GM12878 (cell line): ENCODE data around the gene ZNF407. TPM values are rescaled to one million over a fixed set of nuclear protein-coding genes. Genes with fewer than 3 reads are reported as not detected.

ENCODE experiments used
- ATAC-seq: fragments of 200-7000 bp; cut with Tn5 transposase; 3 replicates; pipeline ENCODE4 v1.9.1; 2020; ENCODE audit warnings: mild to moderate bottlenecking, moderate library complexity
- BruUV-seq: library from RNA; stranded (reverse); fragments of 400-500 nt; replicated peaks from 2 replicates; lab custom pipeline; 2021; lab: Mats Ljungman, UMichigan
- CTCF ChIA-PET: fragments of 300-600 bp; sonication (Branson Sonifier 250); formaldehyde crosslinking; extraction: SDS; loops from one replicate; lab custom pipeline; 2021; ENCODE audit warnings: inconsistent platforms; lab: Yijun Ruan, JAX
- POLR2A ChIA-PET: fragments of 350-600 bp; formaldehyde crosslinking; extraction: SDS; loops from one replicate; lab custom pipeline; 2021; ENCODE audit warnings: inconsistent platforms; lab: Charles Lee
- RAD21 ChIA-PET: fragments of 300-600 bp; sonication (Branson Sonifier 250); formaldehyde crosslinking; loops from one replicate; lab custom pipeline; 2023; ENCODE audit warnings: antibody characterized with exemption; ENCODE audit not compliant: unreplicated experiment; lab: Charles Lee
- SMC1A ChIA-PET: fragments of 300-600 bp; sonication (Branson Sonifier 250); formaldehyde crosslinking; loops from one replicate; lab custom pipeline; 2023; ENCODE audit not compliant: unreplicated experiment, uncharacterized antibody; lab: Charles Lee
- DNase-seq: peaks from one replicate; pipeline ENCODE4 v3.0.0-alpha.2; 2011; ENCODE audit warnings: low read depth, low spot score
- FAIRE-seq: peaks from 3 replicates; lab custom pipeline; 2011; peaks lifted over from hg19 to GRCh38; lab: Jason Lieb, UNC
- H2AFZ ChIP-seq: 2 replicates; pipeline ENCODE4 v1.6.0; 2011; ENCODE audit warnings: low read depth, low read length, control low read depth; ENCODE audit not compliant: control insufficient read depth
- H3K27ac ChIP-seq: 2 replicates; pipeline ENCODE4 v1.5.1; 2011; ENCODE audit warnings: control low read depth; ENCODE audit not compliant: control insufficient read depth, insufficient read depth
- H3K27me3 ChIP-seq, 2 experiments: replicated peaks in 1 of 2; 2 replicates each; pipeline versions ENCODE4 v1.6.0 to v1.6.1; 2011; ENCODE audit warnings: low read length in 1 of 2; ENCODE audit not compliant: control insufficient read depth in 2 of 2, insufficient read depth in 2 of 2
- H3K36me3 ChIP-seq, 2 experiments: 2 replicates each; pipeline ENCODE4 v1.5.1; 2011; ENCODE audit warnings: low read length in 1 of 2; ENCODE audit not compliant: control insufficient read depth in 2 of 2, insufficient read depth in 2 of 2
- H3K4me1 ChIP-seq: 2 replicates; pipeline ENCODE4 v1.6.1; 2011; ENCODE audit warnings: mild to moderate bottlenecking, low read length, moderate library complexity, mixed read lengths; ENCODE audit not compliant: control insufficient read depth, insufficient read depth
- H3K4me2 ChIP-seq: 2 replicates; pipeline ENCODE4 v1.6.0; 2011; ENCODE audit warnings: control low read depth; ENCODE audit not compliant: control insufficient read depth, insufficient read depth
- H3K4me3 ChIP-seq: fragments of 200-600 bp; sonication (generic); 2 replicates; pipeline ENCODE4 v1.5.1; 2016
- H3K79me2 ChIP-seq: 2 replicates; pipeline ENCODE4 v1.6.0; 2011; ENCODE audit warnings: low read length; ENCODE audit not compliant: control insufficient read depth, insufficient read depth
- H3K9ac ChIP-seq: 2 replicates; pipeline ENCODE4 v1.8.0; 2011; ENCODE audit warnings: low read length, control low read depth, mixed read lengths; ENCODE audit not compliant: control insufficient read depth, insufficient read depth
- H3K9me3 ChIP-seq: replicated peaks from 3 replicates; pipeline ENCODE4 v1.5.1; 2011; ENCODE audit warnings: mild to moderate bottlenecking, low read length; ENCODE audit not compliant: control insufficient read depth, insufficient read depth
- H4K20me1 ChIP-seq: 2 replicates; pipeline ENCODE4 v1.6.0; 2011; ENCODE audit not compliant: control insufficient read depth, insufficient read depth
- ATF2 ChIP-seq: IDR thresholded peaks from 2 replicates; pipeline ENCODE4 v1.6.1; 2012; ENCODE audit warnings: low read length, inconsistent platforms
- ATF3 ChIP-seq: IDR thresholded peaks from 2 replicates; pipeline ENCODE4 v1.6.1; 2011; ENCODE audit warnings: low read depth, mild to moderate bottlenecking, low read length, moderate library complexity, borderline replicate concordance; ENCODE audit errors: extremely low read depth
- CBX3 ChIP-seq: fragments of 200-600 bp; sonication (generic); IDR thresholded peaks from 2 replicates; pipeline ENCODE4 v1.6.1; 2016; ENCODE audit warnings: low read depth, borderline replicate concordance
- EGR1 ChIP-seq, 2 experiments: IDR thresholded peaks; 1 replicate in 1 of 2; 2 replicates in 1 of 2; pipeline ENCODE4 v1.6.1; 2011 to 2012; ENCODE audit warnings: low read depth in 2 of 2, low read length in 2 of 2, borderline replicate concordance in 1 of 2, mild to moderate bottlenecking in 1 of 2, moderate library complexity in 1 of 2
- ESRRA ChIP-seq: IDR thresholded peaks from 2 replicates; pipeline ENCODE4 v1.6.1; 2012; ENCODE audit warnings: mild to moderate bottlenecking, low read length, improper control_type of control experiment
- LARP7 ChIP-seq: fragments of 450-650 bp; IDR thresholded peaks from 2 replicates; pipeline ENCODE4 v1.6.1; 2017; ENCODE audit warnings: mild to moderate bottlenecking
- MAX ChIP-seq: IDR thresholded peaks from 2 replicates; pipeline ENCODE4 v1.6.1; 2012; ENCODE audit warnings: low read depth, low read length, improper control_type of control experiment
- MYB ChIP-seq: fragments of 150-350 bp; IDR thresholded peaks from 2 replicates; pipeline ENCODE4 v1.6.1; 2014; ENCODE audit warnings: mild to moderate bottlenecking, low read depth, low read length, borderline replicate concordance
- NR2F1 ChIP-seq: fragments of 450-650 bp; conservative IDR thresholded peaks from 2 replicates; pipeline ENCODE4 v1.6.1; 2017; ENCODE audit warnings: mild to moderate bottlenecking
- POU2F2 ChIP-seq: IDR thresholded peaks from 3 replicates; pipeline ENCODE4 v1.6.1; 2011; ENCODE audit warnings: low read depth, mild to moderate bottlenecking, low read length, borderline replicate concordance
- RFX5 ChIP-seq: IDR thresholded peaks from 2 replicates; pipeline ENCODE4 v1.6.1; 2011; ENCODE audit warnings: low read depth, low read length, improper control_type of control experiment
- TCF12 ChIP-seq: IDR thresholded peaks from 2 replicates; pipeline ENCODE4 v1.6.1; 2011; ENCODE audit warnings: low read depth, mild to moderate bottlenecking, low read length
- ZBTB33 ChIP-seq: fragments of 450-650 bp; IDR thresholded peaks from 2 replicates; pipeline ENCODE4 v1.6.1; 2017; ENCODE audit warnings: mild to moderate bottlenecking
- WGBS: methylation state at CpG from one replicate; pipeline ENCODE4 v1.1.6; 2016; ENCODE audit warnings: low lambda C conversion rate; ENCODE audit not compliant: insufficient replicate concordance, insufficient coverage; ENCODE audit errors: missing lambda C conversion rate; 5-methylcytosine and 5-hydroxymethylcytosine counted together
- in situ Hi-C: fragments of 300-500 bp; cut with MboI; formaldehyde crosslinking; loops from 9 replicates; pipeline ENCODE4 v1.14.3; 2018; ENCODE audit warnings: mixed read lengths
- intact Hi-C: fragments of 100-400 bp; cut with micrococcal nuclease; formaldehyde crosslinking; loops from one replicate; pipeline ENCODE4 v1.14.2; 2022; ENCODE audit not compliant: unreplicated experiment
- polyA plus RNA-seq, 11 experiments: library from polyadenylated mRNA; depleted of rRNA in 4 of 11; unstranded in 6 of 11; stranded (reverse) in 5 of 11; fragments of >200 nt; fragmentation: Nextera tagmentation in 4 of 11; fragmentation: Illumina TruSeq in 1 of 11; extraction: Ambion mirVana in 4 of 11; extraction: Trizol in 1 of 11; gene quantifications; 1 replicate in 1 of 11; 2 replicates in 10 of 11; pipeline versions ENCODE4 v1.2.1 to v1.2.3, GENCODE V29; 2011 to 2016; ENCODE audit warnings: inconsistent platforms in 2 of 11, missing spikeins in 2 of 11, low read depth in 1 of 11
- total RNA-seq, 4 experiments: library from RNA; depleted of rRNA in 3 of 4; stranded (reverse); fragments of >200 nt in 3 of 4; fragmentation: Illumina TruSeq in 1 of 4; extraction: Trizol in 1 of 4; gene quantifications; 2 replicates each; pipeline versions ENCODE4 v1.2.1 to v1.2.3, GENCODE V29; 2013 to 2021

The ZNF407 gene
- total and polyA plus RNA-seq, 10 of the 15 experiments (the other 5 are each of a cell fraction or from before 2014, with no cell fraction given), result 0.69 to 11.6 (median 5.3) TPM

- WGBS, result 95% methylated on average over 2 of the region's 2 CpGs
- Histone ChIP-seq H3K9me3 (no peaks in the 10 kb centered on the region), H3K27me3 (no peaks in the 10 kb centered on the region), H3K79me2 (no peaks in the 10 kb centered on the region), H3K27ac (no peak overlapping the region), H3K4me2 (no peak overlapping the region), H3K9ac (no peak overlapping the region), H3K4me1 (no peaks in the 10 kb centered on the region), H3K4me3 (no peak overlapping the region), H2AFZ (no peak overlapping the region), H4K20me1 (no peaks in the 10 kb centered on the region), H3K36me3 (0 out of 4 replicates have a peak, but pooled peaks cover 0 to 5% of the 10 kb centered on the region in 2 experiments)
- ChIA-PET POLR2A (no interaction called here), SMC1A (interaction anchor here (1.0 to 1.5 kb wide), 3 partner anchors 8 to 29 kb away, joined by 3 to 5 read pairs (median 3); no protein-coding TSS in a partner anchor), CTCF (interaction anchor here (2.1 kb wide), 1 partner anchor 11 kb away, joined by 6 read pairs; no protein-coding TSS in a partner anchor), RAD21 (no interaction called here)
- in situ Hi-C loops, result no loop called here
- DNase-seq (no peak), FAIRE-seq (no peak), ATAC-seq (no peak)
- intact Hi-C loops, result no loop called here
- no TSS peak for BruUV-seq
- TF ChIP-seq LARP7, result no peak
- no peak for TF ChIP-seq EGR1 (IDR thresholded peaks at IDR 0.05; ENCODE audit: borderline replicate concordance in 1 of 2, low read depth in 2 of 2, low read length in 2 of 2)
- TF ChIP-seq ZBTB33, result no peak
- TF ChIP-seq ATF3, result no peak
- TF ChIP-seq ATF2, result no peak
- TF ChIP-seq MYB, result no peak
- TF ChIP-seq NR2F1, result no peak
- TF ChIP-seq RFX5, result no peak
- no peak for TF ChIP-seq CBX3
- no peak for TF ChIP-seq POU2F2
- TF ChIP-seq MAX, result no peak
- no peak for TF ChIP-seq ESRRA
- TF ChIP-seq TCF12, result no peak
These were observed 91.6 kb downstream of the ZNF407 start for GRCh38 chr18:74689251-74689650.
